HUES64 (cell line): ENCODE data around the gene CHN2.
"Not testable (repeated sequence)": the region's sequence is repeated elsewhere in the genome, so short reads cannot be mapped to it uniquely, and the experiment has no call there.

ENCODE experiments used
- H3K27ac ChIP-seq: 2 replicates; pipeline ENCODE4 v1.7.0; 2013; ENCODE audit warnings: low read depth, low read length, inconsistent platforms
- H3K27me3 ChIP-seq: 2 replicates; pipeline ENCODE4 v1.6.1; 2013; ENCODE audit warnings: mild to moderate bottlenecking, low read length; ENCODE audit not compliant: insufficient read depth
- H3K36me3 ChIP-seq: 2 replicates; pipeline ENCODE4 v1.6.1; 2013; ENCODE audit warnings: mild to moderate bottlenecking, low read length; ENCODE audit not compliant: insufficient read depth
- H3K4me1 ChIP-seq: 2 replicates; pipeline ENCODE4 v1.6.1; 2013; ENCODE audit warnings: mild to moderate bottlenecking, low read length, moderate library complexity; ENCODE audit not compliant: insufficient read depth
- H3K4me3 ChIP-seq: 2 replicates; pipeline ENCODE4 v1.5.1; 2013; ENCODE audit warnings: mild to moderate bottlenecking, low read length, moderate library complexity
- H3K9ac ChIP-seq: 2 replicates; pipeline ENCODE4 v1.6.1; 2013; ENCODE audit warnings: mild to moderate bottlenecking, low read depth, low read length
- H3K9me3 ChIP-seq: 2 replicates; pipeline ENCODE4 v1.6.1; 2013; ENCODE audit warnings: low read depth, low read length; ENCODE audit not compliant: insufficient read depth
- WGBS: fragments of 150-250, 120-280 bp; methylation state at CpG from one replicate; pipeline ENCODE4 v1.1.7; 2013; ENCODE audit warnings: missing lambda C conversion rate; 5-methylcytosine and 5-hydroxymethylcytosine counted together

CHN2 gene

GRCh38 chr7:29258951-29259350 lies 64.4 kb downstream of the CHN2 start:
- no peak overlapping the region for H3K9ac ChIP-seq
- no peaks in the 10 kb centered on the region for H3K27me3 ChIP-seq
- H3K9me3 ChIP-seq, result peaks cover 7% of the 10 kb centered on the region; the same call in 1 of the 2 replicates
- H3K27ac ChIP-seq, result no peak overlapping the region
- no peaks in the 10 kb centered on the region for H3K4me1 ChIP-seq
- no peak overlapping the region for H3K4me3 ChIP-seq
- H3K36me3 ChIP-seq, result no peaks in the 10 kb centered on the region
- 90% methylated on average over 2 of the region's 3 CpGs for WGBS

- H3K27me3 ChIP-seq, result no peaks in the 10 kb centered on the region
- peaks cover 7% of the 10 kb centered on the region; the same call in 1 of the 2 replicates for H3K9me3 ChIP-seq
- H3K4me1 ChIP-seq, result 0 out of 2 replicates have a peak, but pooled peaks cover 6% of the 10 kb centered on the region
- H3K27ac ChIP-seq, result no peak overlapping the region
- no peaks in the 10 kb centered on the region for H3K36me3 ChIP-seq
- no peak overlapping the region for H3K9ac ChIP-seq
- no peak overlapping the region for H3K4me3 ChIP-seq
- 90% methylated on average over 2 of the region's 2 CpGs for WGBS
These were observed 67.8 kb downstream of the CHN2 start for GRCh38 chr7:29262191-29262917.

DNA sequence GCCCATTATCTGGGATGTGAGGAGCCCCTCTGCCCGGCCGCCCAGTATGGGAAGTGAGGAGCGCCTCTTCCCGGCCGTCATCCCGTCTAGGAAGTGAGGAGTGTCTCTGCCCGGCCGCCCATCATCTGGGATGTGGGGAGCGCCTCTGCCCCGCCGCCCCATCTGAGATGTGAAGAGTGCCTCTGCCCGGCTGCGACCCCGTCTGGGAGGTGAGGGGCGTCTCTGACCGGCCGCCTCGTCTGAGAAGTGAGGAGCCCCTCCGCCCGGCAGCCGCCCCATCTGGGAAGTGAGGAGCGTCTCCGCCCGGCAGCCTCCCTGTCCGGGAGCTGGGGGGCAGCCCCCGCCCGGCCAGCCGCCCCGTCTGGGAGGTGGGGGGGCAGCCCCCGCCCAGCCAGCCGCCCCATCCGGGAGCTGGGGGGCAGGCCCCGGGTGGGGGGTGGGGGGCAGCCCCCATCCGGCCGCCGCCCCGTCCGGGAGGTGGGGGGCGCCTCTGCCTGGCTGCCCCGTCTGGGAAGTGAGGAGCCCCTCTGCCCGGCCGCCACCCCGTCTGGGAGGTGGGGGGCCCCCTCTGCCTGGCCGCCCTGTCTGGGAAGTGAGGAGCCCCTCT lies 69.1 kb downstream of the CHN2 start:
- H3K27me3 ChIP-seq, result not testable (repeated sequence)
- 96% methylated on average over 41 of the region's 44 CpGs for WGBS

GRCh38 chr7:29265208-29265923 lies 70.8 kb downstream of the CHN2 start:
- H3K36me3 ChIP-seq, result no peaks in the 10 kb centered on the region
- 0 out of 2 replicates have a peak, but pooled peaks cover 6% of the 10 kb centered on the region for H3K4me1 ChIP-seq
- no peak overlapping the region for H3K4me3 ChIP-seq
- H3K27ac ChIP-seq, result no peak overlapping the region
- H3K9me3 ChIP-seq, result peaks cover 7% of the 10 kb centered on the region; the same call in 1 of the 2 replicates
- no peak overlapping the region for H3K9ac ChIP-seq
- no peaks in the 10 kb centered on the region for H3K27me3 ChIP-seq
- 80% methylated on average over 6 of the region's 6 CpGs for WGBS

More for the DNA sequence above, 69.1 kb downstream of the CHN2 start:
- not testable (repeated sequence) for H3K27ac ChIP-seq, H3K4me1 ChIP-seq, H3K9me3 ChIP-seq, H3K36me3 ChIP-seq, H3K9ac ChIP-seq, H3K4me3 ChIP-seq

- H3K9ac ChIP-seq, result no peak overlapping the region
- 84% methylated on average over 1 of the region's 1 CpG for WGBS
- H3K4me1 ChIP-seq, result peaks cover 18% of the 10 kb centered on the region
- no peak overlapping the region for H3K27ac ChIP-seq
- H3K27me3 ChIP-seq, result no peaks in the 10 kb centered on the region
- H3K4me3 ChIP-seq, result no peak overlapping the region
- H3K36me3 ChIP-seq, result no peaks in the 10 kb centered on the region
- H3K9me3 ChIP-seq, result no peaks in the 10 kb centered on the region
These were observed 75.4 kb downstream of the CHN2 start for GRCh38 chr7:29269935-29270334.

DNA sequence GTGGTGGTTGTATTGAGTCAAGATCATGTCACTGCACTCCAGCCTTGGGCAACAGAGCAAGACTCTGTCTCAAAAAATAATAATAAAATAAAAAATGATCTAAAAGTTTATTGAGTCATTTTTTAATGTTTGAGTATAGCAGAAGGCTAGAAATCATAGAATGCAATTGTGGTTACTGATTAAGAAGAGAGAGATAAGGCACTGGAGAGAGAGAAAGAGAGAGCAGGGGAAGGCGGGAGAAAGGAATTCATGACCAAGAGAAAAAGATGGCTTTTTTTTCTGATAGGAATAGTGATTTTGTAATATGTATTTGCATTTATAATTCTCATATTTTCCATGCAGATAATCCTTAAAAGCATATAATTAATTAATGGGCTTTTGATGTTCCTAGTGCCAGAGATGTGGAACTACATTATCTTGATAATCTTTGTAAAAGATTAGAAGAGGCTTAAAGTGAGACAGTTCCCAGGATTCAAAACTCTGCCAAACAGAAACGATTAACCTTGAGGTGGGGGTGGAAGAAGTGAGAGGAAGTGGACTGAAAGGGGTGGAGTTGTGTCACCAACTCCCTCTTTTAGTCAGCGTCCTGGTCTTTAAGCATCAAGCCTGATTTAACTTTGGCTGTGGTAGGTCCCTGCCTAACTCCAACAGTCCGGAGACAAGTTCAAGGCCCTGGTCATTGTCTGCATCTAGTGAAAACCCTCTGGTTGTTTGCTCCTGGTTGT lies 76.2 kb downstream of the CHN2 start:
- Histone ChIP-seq H3K9me3 (no peaks in the 10 kb centered on the region), H3K36me3 (no peaks in the 10 kb centered on the region), H3K27me3 (no peaks in the 10 kb centered on the region), H3K9ac (no peak overlapping the region), H3K4me1 (peaks cover 15% of the 10 kb centered on the region), H3K27ac (no peak overlapping the region), H3K4me3 (no peak overlapping the region)
- 54% methylated on average over 4 of the region's 4 CpGs for WGBS

GRCh38 chr7:29271319-29271658 lies 76.7 kb downstream of the CHN2 start:
- no peak overlapping the region for H3K27ac ChIP-seq
- H3K9ac ChIP-seq, result no peak overlapping the region

GRCh38 chr7:29272057-29272456 lies 77.5 kb downstream of the CHN2 start:
- no peaks in the 10 kb centered on the region for H3K36me3 ChIP-seq
- H3K27me3 ChIP-seq, result no peaks in the 10 kb centered on the region
- WGBS, result 96% methylated on average over 9 of the region's 9 CpGs
- H3K27ac ChIP-seq, result no peak overlapping the region
- no peak overlapping the region for H3K4me3 ChIP-seq
- no peak overlapping the region for H3K9ac ChIP-seq
- H3K9me3 ChIP-seq, result no peaks in the 10 kb centered on the region
- H3K4me1 ChIP-seq, result peaks cover 27% of the 10 kb centered on the region

More at GRCh38 chr7:29271319-29271658, 76.7 kb downstream of the CHN2 start:
- no peak overlapping the region for H3K4me3 ChIP-seq
- no peaks in the 10 kb centered on the region for H3K9me3 ChIP-seq
- H3K36me3 ChIP-seq, result no peaks in the 10 kb centered on the region
- 39% methylated on average over 4 of the region's 4 CpGs for WGBS
- peaks cover 20% of the 10 kb centered on the region for H3K4me1 ChIP-seq
- no peaks in the 10 kb centered on the region for H3K27me3 ChIP-seq

DNA sequence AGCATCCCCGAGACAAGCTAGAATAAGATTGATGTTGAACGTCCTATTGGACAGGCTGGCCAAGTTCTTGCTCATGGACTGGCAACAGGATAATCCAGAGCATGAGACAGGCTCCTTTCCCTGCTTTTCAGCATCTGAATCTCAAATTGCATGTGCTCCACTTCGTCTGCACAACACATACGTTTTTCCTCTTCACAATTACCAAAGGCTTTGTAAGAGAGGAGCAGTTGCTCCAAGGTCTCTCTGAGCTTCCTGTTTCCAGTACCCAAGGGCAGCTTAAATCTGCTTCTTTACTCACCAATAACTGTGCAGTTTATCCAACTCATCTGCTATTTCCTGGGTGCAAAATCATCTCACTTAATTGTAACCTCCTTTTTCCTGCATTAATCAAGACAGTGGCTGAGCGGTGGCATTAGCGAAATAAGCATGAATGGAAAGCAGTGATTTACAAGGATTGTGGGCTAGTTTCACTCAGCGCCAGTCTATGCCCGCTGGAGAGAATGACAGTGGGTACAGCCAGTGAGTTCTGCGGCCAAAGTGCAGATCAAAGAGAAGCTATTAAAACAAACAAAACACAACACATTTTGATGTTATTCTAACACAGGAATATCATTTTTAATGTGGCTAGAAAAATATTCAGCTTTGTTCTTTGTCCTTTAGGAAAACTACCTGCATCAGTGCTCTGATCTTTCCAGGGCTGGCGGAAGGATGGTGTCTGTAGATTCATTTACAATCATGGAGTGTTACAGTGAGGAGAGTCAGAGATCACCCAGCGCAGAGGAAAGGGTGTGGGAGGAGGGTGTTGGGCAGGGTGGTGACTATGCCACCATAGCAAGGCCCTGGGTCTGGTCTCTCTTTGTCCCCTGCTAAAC lies 79.8 kb downstream of the CHN2 start:
- no peak overlapping the region for H3K27ac ChIP-seq

DNA sequence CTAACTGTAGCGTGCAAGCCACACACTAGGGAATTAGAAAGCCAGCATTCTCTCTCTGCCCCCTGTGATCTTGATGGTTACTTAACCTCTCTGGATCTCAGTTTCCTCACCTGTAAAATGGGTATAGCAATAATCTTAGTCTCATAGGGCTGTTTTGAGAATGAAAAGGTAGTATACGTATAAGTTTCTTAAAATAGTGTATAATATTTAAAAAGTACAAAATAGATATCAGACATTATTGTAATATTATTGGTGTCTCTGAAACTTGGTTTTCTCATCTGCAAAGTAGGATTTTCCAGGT lies 80.4 kb downstream of the CHN2 start:
- Histone ChIP-seq H3K27me3 (no peaks in the 10 kb centered on the region), H3K9me3 (no peaks in the 10 kb centered on the region), H3K36me3 (no peaks in the 10 kb centered on the region), H3K27ac (no peak overlapping the region), H3K9ac (no peak overlapping the region), H3K4me3 (no peak overlapping the region), H3K4me1 (peaks cover 27% of the 10 kb centered on the region)
- 72% methylated on average over 1 of the region's 2 CpGs for WGBS

More for the DNA sequence above, 79.8 kb downstream of the CHN2 start:
- 89% methylated on average over 11 of the region's 11 CpGs for WGBS
- Histone ChIP-seq H3K4me3 (no peak overlapping the region), H3K4me1 (peaks cover 27% of the 10 kb centered on the region), H3K36me3 (no peaks in the 10 kb centered on the region), H3K27me3 (no peaks in the 10 kb centered on the region), H3K9ac (no peak overlapping the region), H3K9me3 (no peaks in the 10 kb centered on the region)
